ENCODE data around the gene PRR12.
A peak's percentile ranks its signal among the peaks of the same experiment; 100 is the strongest.

The PRR12 gene

DNA sequence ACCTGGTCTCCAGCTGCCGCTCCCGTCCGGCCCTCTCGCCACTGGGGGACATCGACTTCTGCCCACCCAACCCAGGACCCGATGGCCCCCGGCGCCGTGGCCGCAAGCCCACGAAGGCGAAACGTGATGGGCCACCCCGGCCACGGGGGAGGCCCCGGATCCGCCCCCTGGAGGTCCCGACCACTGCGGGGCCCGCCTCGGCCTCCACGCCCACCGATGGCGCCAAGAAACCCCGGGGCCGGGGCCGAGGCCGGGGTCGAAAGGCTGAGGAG, 6.7 kb downstream of the PRR12 start:
- DNase-seq: no peak
- Mint-ChIP-seq H3K4me1 (peaks cover 17% of the 10 kb centered on the region), H3K36me3 (ENCODE audit: low read depth) (peaks cover 37% of the 10 kb centered on the region), H3K27me3 (ENCODE audit: low read depth, poor library complexity) (peaks cover 3% of the 10 kb centered on the region), H3K27ac (no peak overlapping the region), H3K4me3 (no peak overlapping the region), H3K9me3 (no peaks in the 10 kb centered on the region)
- TF ChIP-seq, protein P1, sequence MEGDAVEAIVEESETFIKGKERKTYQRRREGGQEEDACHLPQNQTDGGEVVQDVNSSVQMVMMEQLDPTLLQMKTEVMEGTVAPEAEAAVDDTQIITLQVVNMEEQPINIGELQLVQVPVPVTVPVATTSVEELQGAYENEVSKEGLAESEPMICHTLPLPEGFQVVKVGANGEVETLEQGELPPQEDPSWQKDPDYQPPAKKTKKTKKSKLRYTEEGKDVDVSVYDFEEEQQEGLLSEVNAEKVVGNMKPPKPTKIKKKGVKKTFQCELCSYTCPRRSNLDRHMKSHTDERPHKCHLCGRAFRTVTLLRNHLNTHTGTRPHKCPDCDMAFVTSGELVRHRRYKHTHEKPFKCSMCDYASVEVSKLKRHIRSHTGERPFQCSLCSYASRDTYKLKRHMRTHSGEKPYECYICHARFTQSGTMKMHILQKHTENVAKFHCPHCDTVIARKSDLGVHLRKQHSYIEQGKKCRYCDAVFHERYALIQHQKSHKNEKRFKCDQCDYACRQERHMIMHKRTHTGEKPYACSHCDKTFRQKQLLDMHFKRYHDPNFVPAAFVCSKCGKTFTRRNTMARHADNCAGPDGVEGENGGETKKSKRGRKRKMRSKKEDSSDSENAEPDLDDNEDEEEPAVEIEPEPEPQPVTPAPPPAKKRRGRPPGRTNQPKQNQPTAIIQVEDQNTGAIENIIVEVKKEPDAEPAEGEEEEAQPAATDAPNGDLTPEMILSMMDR (IDR thresholded peaks at IDR 0.05): no peak

DNA sequence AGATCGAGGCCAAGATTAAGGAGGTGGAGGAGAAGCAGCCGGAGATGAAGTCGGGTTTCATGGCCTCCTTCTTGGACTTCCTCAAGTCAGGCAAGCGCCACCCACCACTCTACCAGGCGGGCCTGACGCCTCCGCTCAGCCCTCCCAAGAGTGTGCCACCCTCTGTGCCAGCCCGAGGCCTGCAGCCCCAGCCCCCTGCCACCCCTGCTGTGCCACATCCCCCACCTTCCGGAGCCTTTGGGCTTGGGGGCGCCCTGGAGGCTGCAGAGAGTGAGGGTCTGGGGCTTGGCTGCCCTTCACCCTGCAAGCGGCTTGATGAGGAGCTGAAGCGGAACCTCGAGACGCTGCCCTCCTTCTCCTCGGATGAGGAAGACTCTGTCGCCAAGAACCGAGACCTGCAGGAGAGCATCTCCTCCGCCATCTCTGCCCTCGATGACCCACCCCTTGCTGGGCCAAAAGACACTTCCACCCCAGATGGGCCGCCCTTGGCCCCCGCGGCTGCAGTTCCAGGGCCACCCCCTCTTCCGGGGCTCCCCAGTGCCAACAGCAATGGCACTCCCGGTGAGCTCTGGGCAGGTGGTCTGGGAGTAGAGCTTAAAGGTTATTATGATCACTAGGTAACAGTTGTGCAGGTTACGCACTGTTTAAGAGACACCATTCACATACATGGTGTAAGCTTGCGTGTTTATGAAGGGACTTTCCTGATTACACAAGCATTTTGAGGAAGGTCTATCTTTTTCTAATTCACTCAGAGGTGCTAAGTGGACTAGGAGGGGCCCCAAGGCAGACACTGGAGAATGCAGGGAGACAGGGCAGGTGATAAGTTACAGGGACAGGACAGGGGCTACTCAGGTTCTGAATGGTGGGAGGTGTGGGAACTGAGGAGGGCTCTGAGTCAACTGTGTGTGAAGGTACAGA, 8.7 kb downstream of the PRR12 start:
- Mint-ChIP-seq H3K27ac (peak overlapping the region; percentile 94), H3K4me1 (no peaks in the 10 kb centered on the region), H3K4me3 (no peak overlapping the region), H3K9me3 (no peaks in the 10 kb centered on the region), H3K27me3 (ENCODE audit: low read depth, poor library complexity) (no peaks in the 10 kb centered on the region), H3K36me3 (ENCODE audit: low read depth) (peaks cover 40% of the 10 kb centered on the region)
- no peak for DNase-seq
- TF ChIP-seq, protein P1 (IDR thresholded peaks at IDR 0.05): no peak

DNA sequence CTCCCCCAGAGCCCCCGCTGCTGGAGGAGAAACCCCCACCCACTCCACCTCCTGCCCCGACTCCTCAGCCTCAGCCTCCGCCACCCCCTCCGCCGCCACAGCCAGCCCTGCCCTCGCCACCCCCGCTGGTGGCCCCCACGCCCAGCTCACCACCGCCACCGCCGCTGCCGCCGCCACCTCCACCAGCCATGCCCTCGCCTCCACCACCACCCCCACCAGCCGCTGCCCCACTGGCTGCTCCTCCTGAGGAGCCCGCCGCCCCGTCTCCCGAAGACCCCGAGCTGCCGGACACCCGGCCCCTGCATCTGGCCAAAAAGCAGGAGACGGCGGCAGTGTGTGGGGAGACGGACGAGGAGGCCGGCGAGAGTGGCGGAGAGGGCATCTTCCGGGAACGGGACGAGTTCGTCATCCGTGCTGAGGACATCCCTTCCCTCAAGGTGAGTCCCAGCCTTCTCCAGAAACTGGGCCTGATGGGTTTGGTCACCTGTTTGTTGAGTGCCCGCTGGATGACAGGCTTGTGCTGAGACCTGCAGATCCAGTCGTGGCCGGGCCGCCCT, 10.6 kb downstream of the PRR12 start:
- no peaks in the 10 kb centered on the region for H3K27me3 Mint-ChIP-seq (ENCODE audit: low read depth, poor library complexity)
- DNase-seq: no peak
- H3K4me1 Mint-ChIP-seq: no peaks in the 10 kb centered on the region
- TF ChIP-seq, protein P1 (IDR thresholded peaks at IDR 0.05): no peak
- no peaks in the 10 kb centered on the region for H3K9me3 Mint-ChIP-seq
- no peak overlapping the region for H3K27ac Mint-ChIP-seq
- H3K36me3 Mint-ChIP-seq (ENCODE audit: low read depth): peaks cover 43% of the 10 kb centered on the region
- no peak overlapping the region for H3K4me3 Mint-ChIP-seq

DNA sequence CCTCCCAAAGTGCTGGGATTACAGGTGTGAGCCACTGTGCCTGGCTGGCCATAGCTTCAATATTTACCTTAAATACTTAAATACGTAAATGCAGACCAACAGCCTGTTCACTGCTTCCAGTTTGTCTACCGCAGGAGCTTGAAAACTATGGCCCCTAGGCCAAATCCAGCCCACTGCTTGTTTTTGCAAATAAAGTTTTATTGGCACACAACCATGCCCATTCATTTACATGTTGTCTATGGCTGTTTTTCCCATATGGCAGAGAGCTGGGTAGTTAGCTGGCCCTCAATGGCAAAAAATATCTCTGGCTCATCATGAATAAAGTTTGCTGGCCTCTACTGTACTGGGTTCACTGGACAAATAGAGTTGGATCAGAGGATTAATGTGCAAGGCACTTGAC, 11.8 kb downstream of the PRR12 start:
- H3K36me3 Mint-ChIP-seq (ENCODE audit: low read depth): peaks cover 54% of the 10 kb centered on the region
- TF ChIP-seq, protein P1 (IDR thresholded peaks at IDR 0.05): no peak
- no peak for DNase-seq
- no peak overlapping the region for H3K4me3 Mint-ChIP-seq
- no peaks in the 10 kb centered on the region for H3K4me1 Mint-ChIP-seq
- no peaks in the 10 kb centered on the region for H3K27me3 Mint-ChIP-seq (ENCODE audit: low read depth, poor library complexity)
- H3K9me3 Mint-ChIP-seq: no peaks in the 10 kb centered on the region
- H3K27ac Mint-ChIP-seq: no peak overlapping the region

DNA sequence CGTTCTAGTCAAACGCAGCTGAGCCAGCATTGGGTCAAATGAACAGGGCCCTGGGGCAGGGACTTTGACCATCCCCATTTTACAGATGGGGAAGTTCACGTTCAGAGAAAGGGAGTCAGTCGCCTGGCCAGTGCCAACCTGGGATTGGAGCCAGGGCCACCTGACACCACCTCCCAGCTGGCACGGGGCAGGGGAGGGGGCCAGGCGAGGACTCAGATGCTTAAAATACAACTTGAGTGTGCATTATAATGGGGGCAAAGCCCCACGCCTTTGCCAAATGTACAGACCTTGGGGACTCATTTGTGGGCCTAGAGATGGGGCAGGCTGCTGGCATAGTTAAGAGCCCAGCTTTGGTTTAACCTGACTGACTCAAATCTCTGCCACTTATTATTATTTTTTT, 14.6 kb downstream of the PRR12 start:
- TF ChIP-seq, protein P1 (IDR thresholded peaks at IDR 0.05): no peak
- Mint-ChIP-seq H3K4me1 (no peaks in the 10 kb centered on the region), H3K4me3 (no peak overlapping the region), H3K27me3 (ENCODE audit: low read depth, poor library complexity) (no peaks in the 10 kb centered on the region), H3K36me3 (ENCODE audit: low read depth) (peaks cover 62% of the 10 kb centered on the region), H3K27ac (no peak overlapping the region), H3K9me3 (no peaks in the 10 kb centered on the region)
- no peak for DNase-seq

All from nephron progenitor cell (in vitro differentiated cells).